Activated CD8-positive, alpha-beta memory T cell treated with anti-CD3 and anti-CD28 coated beads, Interleukin-2, amount 50 U/mL, for 48 hours (primary cell): ENCODE measurements around the gene NDUFA11.

Experiments used
- DNase-seq: peaks from one replicate; pipeline ENCODE4 v3.0.0-alpha.2; 2020

Gene NDUFA11

DNA sequence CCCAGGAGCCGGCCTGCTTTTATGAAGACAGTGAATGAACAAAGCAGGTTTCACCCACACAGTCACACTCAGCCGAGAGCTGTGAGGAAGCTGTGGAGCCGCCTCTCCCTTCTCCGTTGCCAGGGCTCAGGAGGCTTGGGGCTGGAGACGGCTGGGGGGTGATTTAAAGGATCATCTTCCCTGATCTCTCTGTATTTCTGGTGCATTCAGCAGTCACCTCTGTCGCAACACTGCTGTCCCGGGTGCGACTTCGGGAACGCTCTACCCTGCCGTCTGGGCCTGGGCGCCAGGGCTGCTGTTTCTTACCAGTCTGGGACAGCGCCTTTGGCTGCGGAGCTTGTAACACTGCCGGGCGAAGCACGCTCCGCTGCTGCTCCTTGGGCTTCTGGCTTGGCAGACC, 28.6 kb upstream of the NDUFA11 start:
- no peak for DNase-seq

- DNase-seq = no peak
These were observed 27.7 kb upstream of the NDUFA11 start for GRCh38 chr19:5931251-5931650.

GRCh38 chr19:5929625-5930024, 26.0 kb upstream of the NDUFA11 start:
- DNase-seq = no peak

DNA sequence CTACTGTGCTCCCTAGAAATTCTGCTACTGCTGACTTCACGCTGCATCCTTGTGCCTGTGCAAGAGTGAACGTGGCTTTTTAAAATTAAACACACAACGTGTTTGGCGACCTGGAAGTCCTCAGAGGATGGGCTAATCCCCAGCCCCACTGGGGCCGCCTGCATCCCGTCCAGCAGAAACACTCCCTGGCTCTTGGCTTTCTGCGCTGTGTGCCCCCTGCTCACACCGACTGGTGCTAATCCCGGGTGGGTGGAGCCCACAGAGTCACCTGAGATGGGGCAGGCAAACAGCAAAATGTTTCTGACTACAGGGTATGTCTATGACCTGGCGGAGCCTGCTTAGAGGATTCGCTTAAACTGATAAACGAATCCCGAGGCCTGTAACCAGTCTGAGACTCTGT, 25.6 kb upstream of the NDUFA11 start:
- no peak for DNase-seq

- DNase-seq = no peak
These were observed 23.8 kb upstream of the NDUFA11 start for GRCh38 chr19:5927441-5927821.

- no peak for DNase-seq
These were observed 23.3 kb upstream of the NDUFA11 start for GRCh38 chr19:5926641-5927440.

DNA sequence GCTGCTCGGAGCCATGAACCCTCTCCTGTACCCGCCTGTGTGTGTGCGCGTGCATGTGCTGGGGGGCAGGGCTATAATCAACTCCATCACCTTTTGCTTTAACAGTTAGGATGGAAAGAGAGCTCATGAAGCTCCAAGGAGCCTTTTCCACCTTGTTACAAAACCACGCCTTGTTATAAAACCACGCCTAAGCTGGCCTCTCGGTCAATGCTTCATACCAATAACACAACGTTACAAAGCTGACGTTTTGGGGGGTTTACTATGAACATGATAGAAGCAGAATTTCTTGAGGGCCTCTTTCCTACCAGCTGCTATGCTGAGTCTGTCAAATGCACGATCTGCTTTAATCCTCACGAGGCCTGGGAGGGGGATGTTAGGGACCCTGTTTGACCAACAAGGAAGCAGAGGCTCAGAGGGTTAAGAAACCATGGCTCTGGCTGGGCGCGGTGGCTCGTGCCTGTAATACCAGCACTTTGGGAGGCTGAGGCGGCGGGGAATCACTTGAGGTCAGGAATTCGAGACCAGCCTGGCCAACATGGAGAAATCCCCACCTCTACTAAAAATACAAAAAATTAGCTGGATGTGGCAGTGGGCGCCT, 22.3 kb upstream of the NDUFA11 start:
- DNase-seq = no peak

DNA sequence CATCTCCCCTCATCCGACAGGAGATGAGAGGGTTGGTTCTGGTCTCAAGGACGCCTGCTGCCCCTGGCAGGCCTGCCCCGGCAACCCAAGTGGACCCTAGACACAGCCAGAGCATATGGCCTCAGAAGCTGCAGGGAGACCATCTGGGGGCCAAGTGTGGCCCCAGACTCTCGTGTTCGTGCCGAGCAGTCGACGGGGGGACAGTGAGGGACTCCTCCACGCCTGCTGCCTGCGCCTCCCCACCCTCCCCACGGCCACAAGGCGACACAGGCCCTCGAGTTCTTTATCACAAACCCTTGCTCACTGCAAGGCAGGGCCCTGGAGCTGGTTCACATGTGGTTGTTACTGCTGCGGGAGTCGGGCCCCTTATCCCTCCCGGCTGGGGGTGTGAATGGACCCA, 19.8 kb upstream of the NDUFA11 start:
- DNase-seq = no peak

DNA sequence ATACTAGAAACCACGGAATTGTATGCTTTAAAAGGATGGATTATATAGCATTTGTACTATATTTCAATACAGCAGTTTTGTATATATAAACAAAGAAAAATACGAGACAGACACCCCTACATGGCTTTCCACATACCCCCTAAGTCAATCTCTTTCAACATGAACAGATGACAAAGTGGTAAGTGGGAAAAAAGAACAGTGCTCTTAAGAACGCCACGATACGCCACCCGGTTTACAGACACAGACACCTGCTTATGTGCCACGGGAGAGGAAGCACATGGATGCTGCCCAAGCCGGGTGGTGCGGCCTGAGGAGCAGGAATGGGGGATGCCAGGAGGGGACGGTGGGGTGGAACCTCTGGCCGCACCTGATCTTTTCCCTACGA, 18.6 kb upstream of the NDUFA11 start:
- no peak for DNase-seq

- DNase-seq = no peak
These were observed 18.0 kb upstream of the NDUFA11 start for GRCh38 chr19:5921516-5922160.

DNA sequence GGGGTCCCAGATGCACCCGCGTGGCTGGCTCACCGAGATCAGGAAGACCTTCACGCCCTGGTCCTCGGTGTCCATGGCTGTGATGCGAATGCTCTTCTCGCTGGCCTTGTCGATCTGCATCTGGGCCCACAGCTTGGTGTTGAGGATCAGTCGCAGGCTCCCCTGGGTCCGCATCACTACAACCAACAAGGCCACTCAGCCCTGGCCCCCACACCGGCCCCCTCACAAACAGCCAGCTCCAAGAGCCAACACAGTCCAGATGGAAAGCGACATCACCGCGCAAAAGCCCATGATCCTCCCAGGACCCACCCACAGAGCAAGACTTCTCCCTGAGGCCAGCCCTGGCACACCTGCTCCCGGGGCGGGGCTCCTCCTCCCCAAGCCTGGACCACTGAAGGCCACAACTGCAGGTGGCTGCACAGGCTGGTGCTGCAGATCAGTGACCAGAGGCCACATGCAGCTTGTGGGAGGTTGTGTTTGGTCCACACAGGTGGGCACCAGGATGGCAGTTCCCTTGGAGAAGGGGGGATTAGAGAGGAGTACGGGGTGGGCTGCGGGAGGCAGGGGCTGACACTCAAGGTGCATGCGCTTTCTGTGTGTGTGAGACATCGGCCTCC, 15.0 kb upstream of the NDUFA11 start:
- no peak for DNase-seq

GRCh38 chr19:5917431-5918107, 14.0 kb upstream of the NDUFA11 start:
- no peak for DNase-seq

DNA sequence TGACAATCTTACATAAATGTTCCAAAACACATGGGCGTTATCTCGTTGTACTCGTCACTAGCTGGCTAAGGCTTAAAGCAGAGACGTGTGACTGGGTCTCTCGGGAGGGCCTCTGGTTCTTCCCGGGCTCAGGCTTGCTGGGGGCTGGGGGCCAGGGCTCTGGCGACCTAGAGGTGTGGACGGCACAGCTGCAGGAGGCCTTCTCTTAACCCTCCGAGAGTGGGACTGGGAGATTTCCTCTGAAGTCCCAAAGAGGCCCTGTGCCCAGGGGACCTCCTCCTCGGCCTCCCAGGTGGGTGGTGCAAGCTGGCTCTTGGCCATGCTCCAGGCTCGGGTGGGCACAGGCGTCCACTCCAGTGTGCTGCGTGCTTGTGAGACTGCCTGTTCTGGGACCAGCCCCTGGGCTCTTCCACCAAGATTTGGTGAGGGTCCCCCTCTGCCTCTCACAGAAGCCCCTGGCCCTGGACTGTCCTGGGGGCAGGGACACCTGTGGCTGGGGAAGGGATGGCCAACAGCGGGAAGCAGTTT, 12.7 kb upstream of the NDUFA11 start:
- DNase-seq = no peak

GRCh38 chr19:5915782-5916165, 12.2 kb upstream of the NDUFA11 start:
- no peak for DNase-seq

DNA sequence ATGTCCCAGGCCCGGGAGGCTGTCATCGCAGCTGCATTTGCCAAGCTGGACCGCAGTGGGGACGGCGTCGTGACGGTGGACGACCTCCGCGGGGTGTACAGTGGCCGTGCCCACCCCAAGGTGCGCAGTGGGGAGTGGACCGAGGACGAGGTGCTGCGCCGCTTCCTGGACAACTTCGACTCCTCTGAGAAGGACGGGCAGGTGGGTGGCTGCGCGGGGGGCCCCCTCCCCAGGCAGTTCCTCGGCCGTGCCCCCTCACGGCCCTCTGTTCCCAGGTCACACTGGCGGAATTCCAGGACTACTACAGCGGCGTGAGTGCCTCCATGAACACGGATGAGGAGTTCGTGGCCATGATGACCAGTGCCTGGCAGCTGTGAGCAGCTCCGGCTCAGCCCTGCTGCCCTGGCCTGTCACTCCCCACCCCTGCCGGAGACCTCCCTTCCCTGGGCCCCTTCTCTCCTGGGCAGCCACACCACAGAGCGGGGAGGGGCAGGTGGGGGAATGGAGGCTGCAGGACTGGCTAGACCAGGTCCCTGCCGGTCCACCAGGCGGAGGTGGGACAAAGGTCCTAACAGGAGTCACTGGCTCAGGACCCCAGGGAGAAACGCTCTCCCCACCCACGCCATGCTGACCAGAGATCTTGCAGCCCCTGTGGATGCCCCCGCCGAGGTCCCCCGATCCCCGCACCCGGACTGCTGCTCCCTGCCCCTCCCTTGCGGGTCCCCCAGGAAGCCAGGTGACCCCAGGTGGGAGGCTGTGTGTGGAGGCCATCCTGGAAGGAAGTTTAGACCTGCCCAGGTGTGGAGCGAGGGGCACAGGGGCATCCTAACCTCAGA, 11.6 kb upstream of the NDUFA11 start:
- DNase-seq = no peak

DNA sequence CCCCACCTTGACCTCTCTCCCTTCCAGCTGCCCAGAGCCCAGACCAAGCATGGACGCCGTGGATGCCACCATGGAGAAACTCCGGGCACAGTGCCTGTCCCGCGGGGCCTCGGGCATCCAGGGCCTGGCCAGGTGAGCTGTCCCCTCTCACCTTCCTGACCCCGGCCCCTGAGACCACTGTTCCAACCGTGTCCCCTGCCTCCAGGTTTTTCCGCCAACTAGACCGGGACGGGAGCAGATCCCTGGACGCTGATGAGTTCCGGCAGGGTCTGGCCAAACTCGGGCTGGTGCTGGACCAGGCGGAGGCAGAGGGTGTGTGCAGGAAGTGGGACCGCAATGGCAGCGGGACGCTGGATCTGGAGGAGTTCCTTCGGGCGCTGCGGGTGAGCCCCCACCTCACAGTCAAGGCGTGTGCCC, 10.8 kb upstream of the NDUFA11 start:
- no peak for DNase-seq

- DNase-seq = no peak
These were observed 10.3 kb upstream of the NDUFA11 start, which contains the start of gene CAPS for GRCh38 chr19:5913739-5914357. CAPS (plus strand) TSS chr19:5914254; CDS start chr19:5914407, 153 bp downstream.

DNA sequence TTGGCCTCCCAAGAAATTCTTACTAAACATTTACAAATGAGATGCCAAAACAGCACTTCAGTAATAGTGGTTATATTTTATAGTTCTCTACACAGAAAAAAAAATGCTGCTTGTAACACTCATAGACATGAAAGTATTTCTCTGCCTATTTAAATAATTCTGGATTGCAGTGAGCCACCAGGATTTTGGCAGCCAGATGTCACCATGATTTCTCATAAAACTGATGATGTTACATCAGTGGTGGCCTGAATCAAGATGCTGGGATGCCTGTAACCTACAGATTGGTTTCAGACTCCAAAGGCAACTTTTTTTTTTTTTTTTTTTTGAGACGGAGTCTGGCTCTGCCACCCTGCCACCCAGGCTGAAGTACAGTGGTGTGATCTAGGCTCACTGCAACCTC, 7.8 kb upstream of the NDUFA11 start:
- no peak for DNase-seq

DNA sequence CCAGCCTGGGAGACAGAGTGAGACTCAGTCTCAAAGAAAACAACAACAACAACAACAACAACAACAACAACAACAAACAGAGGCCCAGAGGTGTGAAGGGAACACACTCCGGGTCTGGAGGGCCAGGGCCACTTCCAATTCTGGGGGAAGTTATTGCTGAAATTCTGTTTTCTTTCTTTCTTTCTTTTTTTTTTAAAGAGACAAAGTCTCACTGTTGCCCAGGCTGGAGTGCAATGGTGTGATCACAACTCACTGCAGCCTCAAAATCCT, 7.0 kb upstream of the NDUFA11 start:
- no peak for DNase-seq

- no peak for DNase-seq
These were observed 5.3 kb upstream of the NDUFA11 start for GRCh38 chr19:5908773-5909442.

- peak; percentile 50 for DNase-seq
These were observed 3.7 kb upstream of the NDUFA11 start for GRCh38 chr19:5907241-5907640.
